K562 (cell line): Measurements from ENCODE around the gene BRD4. TPM values are rescaled to one million over a fixed set of nuclear protein-coding genes. Genes with fewer than 3 reads are reported as not detected.

ENCODE experiments used
- ATAC-seq: fragments of 200-7000 bp; cut with Tn5 transposase; 3 replicates; pipeline ENCODE4 v1.9.1; 2020; ENCODE audit warnings: moderate library complexity
- BruUV-seq: library from RNA; stranded (reverse); fragments of 400-500 nt; replicated peaks from 2 replicates; lab custom pipeline; 2021; lab: Mats Ljungman, UMichigan
- CTCF ChIA-PET: fragments of 300-600 bp; formaldehyde crosslinking; extraction: SDS; loops from one replicate; lab custom pipeline; 2021; ENCODE audit warnings: low intra/inter-chr PET ratio; lab: Yijun Ruan, JAX
- POLR2A ChIA-PET: fragments of 300-600, 350-650 bp; sonication (Branson Sonifier 250); formaldehyde crosslinking; extraction: SDS; loops from one replicate; lab custom pipeline; 2021; ENCODE audit warnings: antibody characterized with exemption, inconsistent platforms; lab: Yijun Ruan, JAX
- DNase-seq, 4 experiments: peaks; one replicate each; pipeline versions ENCODE4 v3.0.0 to v3.0.0-alpha.2; 2011 to 2018; ENCODE audit warnings: low spot score in 3 of 4, mixed read lengths in 3 of 4; ENCODE audit errors: extremely low read depth in 1 of 4
- FAIRE-seq: peaks from 2 replicates; lab custom pipeline; 2011; peaks lifted over from hg19 to GRCh38; lab: Jason Lieb, UNC
- H2AFZ ChIP-seq: 2 replicates; pipeline ENCODE4 v1.6.0; 2011; ENCODE audit warnings: low read depth, low read length, control low read depth, inconsistent platforms
- H3K27ac ChIP-seq: fragments of 200-600 bp; 3 replicates; pipeline ENCODE4 v1.8.0; 2011; ENCODE audit warnings: low read depth, mild to moderate bottlenecking, control low read depth, inconsistent platforms, low read length, moderate library complexity, mixed read lengths; ENCODE audit errors: extremely low read depth
- H3K27me3 ChIP-seq, 2 experiments: fragments of 300-600 bp in 1 of 2; 2 replicates in 1 of 2; 3 replicates in 1 of 2; pipeline versions ENCODE4 v1.6.0 to v1.8.0; 2011; ENCODE audit warnings: inconsistent platforms in 2 of 2, low read length in 2 of 2, mild to moderate bottlenecking in 1 of 2, mixed read lengths in 1 of 2, moderate library complexity in 1 of 2; ENCODE audit not compliant: control insufficient read depth in 2 of 2, insufficient read depth in 2 of 2
- H3K36me3 ChIP-seq: fragments of 300-600 bp; 3 replicates; pipeline ENCODE4 v1.8.0; 2011; ENCODE audit warnings: mild to moderate bottlenecking, low read length, inconsistent platforms; ENCODE audit not compliant: control insufficient read depth, insufficient read depth
- H3K4me1 ChIP-seq, 2 experiments: fragments of 200-600 bp in 1 of 2; replicated peaks in 1 of 2; 2 replicates in 1 of 2; 3 replicates in 1 of 2; pipeline versions ENCODE4 v1.5.1 to v1.8.0; 2011; ENCODE audit warnings: inconsistent platforms in 2 of 2, low read length in 2 of 2, mild to moderate bottlenecking in 1 of 2, mixed read lengths in 1 of 2, moderate library complexity in 1 of 2; ENCODE audit not compliant: control insufficient read depth in 2 of 2, insufficient read depth in 2 of 2
- H3K4me2 ChIP-seq: 2 replicates; pipeline ENCODE4 v1.6.1; 2011; ENCODE audit warnings: low read length, control low read depth, inconsistent platforms, mixed read lengths; ENCODE audit not compliant: insufficient read depth
- H3K4me3 ChIP-seq: fragments of 200-600 bp; sonication (generic), shearing (Covaris generic); 2 replicates; pipeline ENCODE4 v1.5.1; 2016; ENCODE audit warnings: control low read depth, inconsistent platforms
- H3K79me2 ChIP-seq: fragments of 200-600 bp; 3 replicates; pipeline ENCODE4 v1.8.0; 2011; ENCODE audit warnings: low read length, inconsistent platforms; ENCODE audit not compliant: control insufficient read depth, insufficient read depth
- H3K9ac ChIP-seq, 2 experiments: 2 replicates each; pipeline versions ENCODE4 v1.6.0 to v1.6.1; 2011; ENCODE audit warnings: low read depth in 2 of 2, low read length in 2 of 2, control low read depth in 1 of 2, inconsistent platforms in 1 of 2, mild to moderate bottlenecking in 1 of 2, mixed read lengths in 1 of 2; ENCODE audit not compliant: insufficient read depth in 1 of 2
- H3K9me1 ChIP-seq: one replicate; pipeline ENCODE4 v1.6.0; 2011; ENCODE audit warnings: inconsistent platforms, mild to moderate bottlenecking, low read length, moderate library complexity; ENCODE audit not compliant: control insufficient read depth, insufficient read depth
- H3K9me3 ChIP-seq: replicated peaks from 2 replicates; pipeline ENCODE4 v1.5.1; 2011; ENCODE audit warnings: low read depth, low read length, inconsistent platforms; ENCODE audit not compliant: control insufficient read depth, insufficient read depth
- H4K20me1 ChIP-seq: replicated peaks from 2 replicates; pipeline ENCODE4 v1.6.1; 2011; ENCODE audit warnings: low read length, inconsistent platforms, mixed read lengths; ENCODE audit not compliant: control insufficient read depth, insufficient read depth
- CHD4 ChIP-seq: fragments of 200-600 bp; sonication (generic); IDR thresholded peaks from 3 replicates; pipeline ENCODE4 v1.6.1; 2012; ENCODE audit warnings: low read depth, mild to moderate bottlenecking, mixed read lengths, low read length, inconsistent platforms; ENCODE audit not compliant: insufficient read depth, insufficient replicate concordance, poor library complexity, severe bottlenecking
- DMBX1 ChIP-seq: fragments of 250-450 bp; sonication (Bioruptor Pico); IDR thresholded peaks from 2 replicates; pipeline ENCODE4 v1.8.0; 2022; ENCODE audit warnings: inconsistent platforms, mild to moderate bottlenecking, moderate library complexity, borderline replicate concordance
- KHSRP ChIP-seq: fragments of 450-650 bp; IDR thresholded peaks from 2 replicates; pipeline ENCODE4 v1.6.1; 2017
- MTA1 ChIP-seq: fragments of 450-650 bp; IDR thresholded peaks from 2 replicates; pipeline ENCODE4 v1.6.1; 2017; ENCODE audit warnings: borderline replicate concordance
- MYC ChIP-seq, 2 experiments: fragments of 250-450 bp in 1 of 2; sonication (Bioruptor Pico) in 1 of 2; IDR thresholded peaks; 2 replicates each; pipeline versions ENCODE4 v1.5.1 to v1.6.1; 2012 to 2021; ENCODE audit warnings: low read depth in 2 of 2, borderline replicate concordance in 1 of 2, improper control_type of control experiment in 1 of 2, low read length in 1 of 2, mild to moderate bottlenecking in 1 of 2, moderate library complexity in 1 of 2
- PRPF4 ChIP-seq: fragments of 200-400 bp; formaldehyde crosslinking; IDR thresholded peaks from one replicate; pipeline ENCODE4 v1.6.1; 2017; ENCODE audit warnings: low read length, low read depth, mild to moderate bottlenecking; ENCODE audit not compliant: insufficient read depth, poor library complexity, severe bottlenecking
- SIN3B ChIP-seq: fragments of 450-650 bp; IDR thresholded peaks from 2 replicates; pipeline ENCODE4 v1.6.1; 2017; ENCODE audit warnings: low read depth, mild to moderate bottlenecking, moderate library complexity
- SREBF1 ChIP-seq: fragments of 150-350 bp; IDR thresholded peaks from 2 replicates; pipeline ENCODE4 v1.6.1; 2014; ENCODE audit warnings: antibody characterized with exemption, low read depth, low read length, borderline replicate concordance
- TGIF2 ChIP-seq: sonication (generic); formaldehyde crosslinking; IDR thresholded peaks from 2 replicates; pipeline ENCODE4 v1.8.1; 2022; ENCODE audit warnings: mild to moderate bottlenecking, missing genetic modification reagents, moderate library complexity
- TRIM28 ChIP-seq: fragments of 450-650 bp; IDR thresholded peaks from 2 replicates; pipeline ENCODE4 v1.6.1; 2017
- ZFPM2 ChIP-seq: fragments of 250-450 bp; sonication (Bioruptor Pico); IDR thresholded peaks from 2 replicates; pipeline ENCODE4 v1.5.1; 2022; ENCODE audit warnings: mild to moderate bottlenecking
- ZNF274 ChIP-seq: IDR thresholded peaks from 2 replicates; pipeline ENCODE4 v1.6.1; 2011; ENCODE audit warnings: low read depth, mild to moderate bottlenecking, low read length, moderate library complexity, borderline replicate concordance
- ZNF444 ChIP-seq: fragments of 250-450 bp; sonication (Bioruptor Pico); IDR thresholded peaks from 2 replicates; pipeline ENCODE4 v1.4.0; 2020; ENCODE audit warnings: mild to moderate bottlenecking, moderate library complexity
- ZNF551 ChIP-seq: fragments of 250-450 bp; sonication (Bioruptor Pico); IDR thresholded peaks from 2 replicates; pipeline ENCODE4 v1.5.0; 2021; ENCODE audit warnings: mild to moderate bottlenecking, moderate library complexity
- ZNF699 ChIP-seq: fragments of 250-450 bp; sonication (Bioruptor Pico); IDR thresholded peaks from 2 replicates; pipeline ENCODE4 v1.8.0; 2021; ENCODE audit warnings: mild to moderate bottlenecking, moderate library complexity; ENCODE audit not compliant: insufficient replicate concordance
- ZNF764 ChIP-seq: fragments of 250-450 bp; sonication (Bioruptor Pico); IDR thresholded peaks from 2 replicates; pipeline ENCODE4 v1.4.0; 2020; ENCODE audit warnings: low read depth, mild to moderate bottlenecking, moderate library complexity
- WGBS: fragments of 100-300 bp; shearing (Covaris generic); methylation state at CpG from one replicate; pipeline ENCODE4 v1.1.6; 2016; ENCODE audit warnings: low coverage, mixed read lengths; ENCODE audit not compliant: insufficient coverage; ENCODE audit errors: missing lambda C conversion rate; 5-methylcytosine and 5-hydroxymethylcytosine counted together
- in situ Hi-C: fragments of 300-500 bp; cut with MboI; formaldehyde crosslinking; loops from 4 replicates; pipeline ENCODE4 v1.15.0; 2018; ENCODE audit warnings: inconsistent platforms, mixed read lengths
- intact Hi-C: fragments of 100-400 bp; cut with micrococcal nuclease; formaldehyde crosslinking; loops from 2 replicates; pipeline ENCODE4 v1.14.2; 2022
- polyA plus RNA-seq, 8 experiments: library from polyadenylated mRNA; depleted of rRNA in 4 of 8; stranded (reverse) in 5 of 8; unstranded in 3 of 8; fragments of >200 nt; fragmentation: Nextera tagmentation in 2 of 8; fragmentation: Illumina TruSeq in 1 of 8; extraction: Ambion mirVana in 2 of 8; extraction: Trizol in 1 of 8; gene quantifications; 2 replicates each; pipeline versions ENCODE4 v1.2.1 to v1.2.3, GENCODE V29; 2011 to 2014; ENCODE audit warnings: inconsistent platforms in 1 of 8, missing spikeins in 1 of 8
- total RNA-seq, 7 experiments: library from RNA; depleted of rRNA in 6 of 7; stranded (reverse); fragments of >200 nt in 6 of 7; fragmentation: Illumina TruSeq in 2 of 7; extraction: Trizol in 2 of 7; gene quantifications; 2 replicates each; pipeline versions ENCODE4 v1.2.1 to v1.2.3, GENCODE V29; 2011 to 2021; ENCODE audit warnings: low replicate concordance in 1 of 7
- TF ChIP-seq, protein P1 (sequence below): sonication (generic); formaldehyde crosslinking; IDR thresholded peaks from 2 replicates; pipeline ENCODE4 v1.5.0; 2020; ENCODE audit warnings: missing genetic modification reagents
- TF ChIP-seq, protein P2 (sequence below): sonication (generic); formaldehyde crosslinking; IDR thresholded peaks from 2 replicates; pipeline ENCODE4 v1.8.1; 2023; ENCODE audit warnings: missing genetic modification reagents, mild to moderate bottlenecking, borderline replicate concordance

Gene BRD4
- total and polyA plus RNA-seq, 9 of the 15 experiments (the other 6 are each of a cell fraction or from before 2014, with no cell fraction given), result 1.8 to 105 (median 15.6) TPM

DNA sequence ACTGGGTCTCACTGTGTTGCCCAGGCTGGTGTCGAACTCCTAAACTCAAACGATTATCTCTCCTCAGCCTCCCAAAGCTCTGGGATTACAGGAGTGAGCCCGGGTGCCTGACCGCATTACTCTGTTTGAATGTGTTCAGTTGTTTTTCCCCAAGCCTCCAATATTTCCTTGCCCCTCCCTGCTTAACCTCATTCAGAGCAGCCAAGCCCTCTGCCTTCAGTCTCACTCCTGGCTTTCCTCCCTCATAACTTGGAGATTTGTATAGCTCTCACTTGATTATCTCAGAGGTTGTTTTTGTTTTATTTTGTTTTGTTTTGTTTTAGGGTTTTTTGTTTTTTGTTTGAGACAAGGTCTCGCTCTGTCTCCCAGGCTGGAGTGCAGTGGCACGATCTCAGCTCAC, 111.5 kb downstream of the BRD4 start:
- no peak for DNase-seq
- ATAC-seq, result no peak
- peaks cover 7 to 18% of the 10 kb centered on the region in 2 experiments; a peak in 4 of 5 replicates for H3K4me1 ChIP-seq
- no peak overlapping the region for H3K9ac ChIP-seq
- peak; percentile 29 for FAIRE-seq
- H3K9me1 ChIP-seq, result no peaks in the 10 kb centered on the region
- no peaks in the 10 kb centered on the region for H3K79me2 ChIP-seq
- ChIA-PET CTCF (no interaction called here), POLR2A (no interaction called here)
- WGBS, result 8% methylated on average over 6 of the region's 6 CpGs
- no peaks in the 10 kb centered on the region for H3K9me3 ChIP-seq
- intact Hi-C loops (no loop called here), in situ Hi-C loops (no loop called here)
- H2AFZ ChIP-seq, result no peak overlapping the region
- BruUV-seq, result no TSS peak
- peaks cover 7 to 24% of the 10 kb centered on the region in 2 experiments; a peak in 4 of 5 replicates for H3K27me3 ChIP-seq
- H3K27ac ChIP-seq, result no peak overlapping the region
- H3K4me3 ChIP-seq, result no peak overlapping the region
- no peaks in the 10 kb centered on the region for H3K36me3 ChIP-seq
- no peaks in the 10 kb centered on the region for H4K20me1 ChIP-seq
- no peak overlapping the region for H3K4me2 ChIP-seq
- TF ChIP-seq ZNF699 (CRISPR knock-in tag) (no peak), ZNF444 (CRISPR knock-in tag) (no peak), ZFPM2 (CRISPR knock-in tag) (no peak), SREBF1 (no peak), TRIM28 (no peak), MTA1 (no peak), ZNF274 (no peak), PRPF4 (no peak), DMBX1 (CRISPR knock-in tag) (no peak), KHSRP (no peak), CHD4 (no peak), ZNF764 (CRISPR knock-in tag) (no peak), SIN3B (no peak), MYC (IDR thresholded peaks at IDR 0.05; ENCODE audit: low read depth, low read length) (no peak), MYC (CRISPR knock-in tag; IDR thresholded peaks at IDR 0.05; ENCODE audit: borderline replicate concordance, low read depth) (no peak), ZNF551 (CRISPR knock-in tag) (no peak), TGIF2 (CRISPR knock-in tag) (no peak)
- TF ChIP-seq, protein P1, sequence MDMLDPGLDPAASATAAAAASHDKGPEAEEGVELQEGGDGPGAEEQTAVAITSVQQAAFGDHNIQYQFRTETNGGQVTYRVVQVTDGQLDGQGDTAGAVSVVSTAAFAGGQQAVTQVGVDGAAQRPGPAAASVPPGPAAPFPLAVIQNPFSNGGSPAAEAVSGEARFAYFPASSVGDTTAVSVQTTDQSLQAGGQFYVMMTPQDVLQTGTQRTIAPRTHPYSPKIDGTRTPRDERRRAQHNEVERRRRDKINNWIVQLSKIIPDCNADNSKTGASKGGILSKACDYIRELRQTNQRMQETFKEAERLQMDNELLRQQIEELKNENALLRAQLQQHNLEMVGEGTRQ, result no peak
- TF ChIP-seq, protein P2, sequence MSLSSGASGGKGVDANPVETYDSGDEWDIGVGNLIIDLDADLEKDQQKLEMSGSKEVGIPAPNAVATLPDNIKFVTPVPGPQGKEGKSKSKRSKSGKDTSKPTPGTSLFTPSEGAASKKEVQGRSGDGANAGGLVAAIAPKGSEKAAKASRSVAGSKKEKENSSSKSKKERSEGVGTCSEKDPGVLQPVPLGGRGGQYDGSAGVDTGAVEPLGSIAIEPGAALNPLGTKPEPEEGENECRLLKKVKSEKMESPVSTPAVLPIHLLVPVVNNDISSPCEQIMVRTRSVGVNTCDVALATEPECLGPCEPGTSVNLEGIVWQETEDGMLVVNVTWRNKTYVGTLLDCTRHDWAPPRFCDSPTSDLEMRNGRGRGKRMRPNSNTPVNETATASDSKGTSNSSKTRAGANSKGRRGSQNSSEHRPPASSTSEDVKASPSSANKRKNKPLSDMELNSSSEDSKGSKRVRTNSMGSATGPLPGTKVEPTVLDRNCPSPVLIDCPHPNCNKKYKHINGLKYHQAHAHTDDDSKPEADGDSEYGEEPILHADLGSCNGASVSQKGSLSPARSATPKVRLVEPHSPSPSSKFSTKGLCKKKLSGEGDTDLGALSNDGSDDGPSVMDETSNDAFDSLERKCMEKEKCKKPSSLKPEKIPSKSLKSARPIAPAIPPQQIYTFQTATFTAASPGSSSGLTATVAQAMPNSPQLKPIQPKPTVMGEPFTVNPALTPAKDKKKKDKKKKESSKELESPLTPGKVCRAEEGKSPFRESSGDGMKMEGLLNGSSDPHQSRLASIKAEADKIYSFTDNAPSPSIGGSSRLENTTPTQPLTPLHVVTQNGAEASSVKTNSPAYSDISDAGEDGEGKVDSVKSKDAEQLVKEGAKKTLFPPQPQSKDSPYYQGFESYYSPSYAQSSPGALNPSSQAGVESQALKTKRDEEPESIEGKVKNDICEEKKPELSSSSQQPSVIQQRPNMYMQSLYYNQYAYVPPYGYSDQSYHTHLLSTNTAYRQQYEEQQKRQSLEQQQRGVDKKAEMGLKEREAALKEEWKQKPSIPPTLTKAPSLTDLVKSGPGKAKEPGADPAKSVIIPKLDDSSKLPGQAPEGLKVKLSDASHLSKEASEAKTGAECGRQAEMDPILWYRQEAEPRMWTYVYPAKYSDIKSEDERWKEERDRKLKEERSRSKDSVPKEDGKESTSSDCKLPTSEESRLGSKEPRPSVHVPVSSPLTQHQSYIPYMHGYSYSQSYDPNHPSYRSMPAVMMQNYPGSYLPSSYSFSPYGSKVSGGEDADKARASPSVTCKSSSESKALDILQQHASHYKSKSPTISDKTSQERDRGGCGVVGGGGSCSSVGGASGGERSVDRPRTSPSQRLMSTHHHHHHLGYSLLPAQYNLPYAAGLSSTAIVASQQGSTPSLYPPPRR (CRISPR knock-in tag), result no peak
